Liver (tissue), 9 donors: ENCODE results near the gene BMS1. TPM values are rescaled to one million over a fixed set of nuclear protein-coding genes. Genes with fewer than 3 reads are reported as not detected.
"Not testable (repeated sequence)": the region's sequence is repeated elsewhere in the genome, so short reads cannot be mapped to it uniquely, and the experiment has no call there.

Experiments
- DNase-seq: peaks from one replicate; pipeline ENCODE4 v3.0.0-alpha.2; 2017; ENCODE audit warnings: low spot score
- H3K27ac ChIP-seq, 2 donors: one replicate each; pipeline ENCODE4 v1.7.0; 2013; ENCODE audit warnings: inconsistent platforms in 2 of 2, low read length in 2 of 2, control low read depth in 1 of 2, low read depth in 1 of 2, mild to moderate bottlenecking in 1 of 2
- H3K27me3 ChIP-seq, 4 donors: one replicate each; pipeline versions ENCODE4 v1.6.1 to v1.7.0; 2013; ENCODE audit warnings: low read length in 3 of 4, inconsistent platforms in 1 of 4, mild to moderate bottlenecking in 1 of 4, moderate library complexity in 1 of 4; ENCODE audit not compliant: control insufficient read depth in 4 of 4, insufficient read depth in 4 of 4
- H3K36me3 ChIP-seq, 4 donors: one replicate each; pipeline versions ENCODE4 v1.6.1 to v1.7.0; 2013; ENCODE audit warnings: low read length in 3 of 4, mild to moderate bottlenecking in 3 of 4, low read depth in 1 of 4, moderate library complexity in 1 of 4; ENCODE audit not compliant: control insufficient read depth in 4 of 4, insufficient read depth in 3 of 4
- H3K4me1 ChIP-seq, 4 donors: one replicate each; pipeline versions ENCODE4 v1.6.1 to v1.7.0; 2013; ENCODE audit warnings: low read length in 3 of 4, mild to moderate bottlenecking in 3 of 4, moderate library complexity in 1 of 4; ENCODE audit not compliant: control insufficient read depth in 4 of 4, insufficient read depth in 4 of 4
- H3K4me3 ChIP-seq, 3 donors: one replicate each; pipeline versions ENCODE4 v1.6.1 to v1.7.0; 2013; ENCODE audit warnings: low read length in 3 of 3, control low read depth in 1 of 3, low read depth in 1 of 3, mild to moderate bottlenecking in 1 of 3
- H3K9ac ChIP-seq, 2 donors: one replicate each; pipeline ENCODE4 v1.7.0; 2013; ENCODE audit warnings: low read length in 2 of 2, mild to moderate bottlenecking in 2 of 2, moderate library complexity in 2 of 2, control low read depth in 1 of 2, low read depth in 1 of 2
- H3K9me3 ChIP-seq, 4 donors: one replicate each; pipeline versions ENCODE4 v1.6.1 to v1.7.0; 2013; ENCODE audit warnings: low read length in 3 of 4; ENCODE audit not compliant: control insufficient read depth in 4 of 4
- ATF3 ChIP-seq: IDR thresholded peaks from 2 replicates; pipeline ENCODE4 v1.6.1; 2016; ENCODE audit warnings: antibody characterized with exemption
- FOXA1 ChIP-seq: IDR thresholded peaks from 2 replicates; pipeline ENCODE4 v1.6.1; 2016; ENCODE audit warnings: antibody characterized with exemption
- FOXA2 ChIP-seq: IDR thresholded peaks from 2 replicates; pipeline ENCODE4 v1.6.1; 2016; ENCODE audit warnings: antibody characterized with exemption
- NR2F2 ChIP-seq: IDR thresholded peaks from 2 replicates; pipeline ENCODE4 v1.6.1; 2016; ENCODE audit warnings: antibody characterized with exemption
- REST ChIP-seq: IDR thresholded peaks from 2 replicates; pipeline ENCODE4 v1.6.1; 2016; ENCODE audit warnings: antibody characterized with exemption, mild to moderate bottlenecking
- TAF1 ChIP-seq: conservative IDR thresholded peaks from 2 replicates; pipeline ENCODE4 v1.6.1; 2016; ENCODE audit warnings: antibody characterized with exemption, mild to moderate bottlenecking
- WGBS: extraction: QIAGEN DNeasy Blood & Tissue Kit; methylation state at CpG from one replicate; pipeline ENCODE4 v1.1.7; 2013; 5-methylcytosine and 5-hydroxymethylcytosine counted together
- polyA plus RNA-seq, 2 donors: library from polyadenylated mRNA; stranded (reverse) in 1 of 2; unstranded in 1 of 2; fragments of 200-250 nt in 1 of 2; fragments of >200 nt in 1 of 2; fragmentation: Nextera tagmentation in 1 of 2; extraction: Ambion mirVana in 1 of 2; gene quantifications; one replicate each; pipeline versions ENCODE4 v1.2.1 to v1.2.3, GENCODE V29; 2013 to 2015
- total RNA-seq, 2 donors: library from RNA; depleted of rRNA; stranded (reverse); fragments of >200 nt; gene quantifications; one replicate each; pipeline ENCODE4 v1.2.3, GENCODE V29; 2014
- TF ChIP-seq, protein P1 (sequence below): IDR thresholded peaks from 2 replicates; pipeline ENCODE4 v1.6.1; 2016; ENCODE audit warnings: antibody characterized with exemption
- TF ChIP-seq, protein P2 (sequence below): IDR thresholded peaks from 2 replicates; pipeline ENCODE4 v1.6.1; 2016; ENCODE audit warnings: antibody characterized with exemption
- donor health status: healthy.
- donor health status: healthy.
- donor health status: healthy.
- donor health status: healthy.
- donor health status: healthy.

Gene BMS1
- total and polyA plus RNA-seq, 4 donors = 3.6 to 10.4 (median 5.2) TPM

- TF ChIP-seq, protein P1, sequence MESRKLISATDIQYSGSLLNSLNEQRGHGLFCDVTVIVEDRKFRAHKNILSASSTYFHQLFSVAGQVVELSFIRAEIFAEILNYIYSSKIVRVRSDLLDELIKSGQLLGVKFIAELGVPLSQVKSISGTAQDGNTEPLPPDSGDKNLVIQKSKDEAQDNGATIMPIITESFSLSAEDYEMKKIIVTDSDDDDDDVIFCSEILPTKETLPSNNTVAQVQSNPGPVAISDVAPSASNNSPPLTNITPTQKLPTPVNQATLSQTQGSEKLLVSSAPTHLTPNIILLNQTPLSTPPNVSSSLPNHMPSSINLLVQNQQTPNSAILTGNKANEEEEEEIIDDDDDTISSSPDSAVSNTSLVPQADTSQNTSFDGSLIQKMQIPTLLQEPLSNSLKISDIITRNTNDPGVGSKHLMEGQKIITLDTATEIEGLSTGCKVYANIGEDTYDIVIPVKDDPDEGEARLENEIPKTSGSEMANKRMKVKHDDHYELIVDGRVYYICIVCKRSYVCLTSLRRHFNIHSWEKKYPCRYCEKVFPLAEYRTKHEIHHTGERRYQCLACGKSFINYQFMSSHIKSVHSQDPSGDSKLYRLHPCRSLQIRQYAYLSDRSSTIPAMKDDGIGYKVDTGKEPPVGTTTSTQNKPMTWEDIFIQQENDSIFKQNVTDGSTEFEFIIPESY = no peak
- TF ChIP-seq FOXA1 (no peak), ATF3 (no peak)
- TF ChIP-seq, protein P2, sequence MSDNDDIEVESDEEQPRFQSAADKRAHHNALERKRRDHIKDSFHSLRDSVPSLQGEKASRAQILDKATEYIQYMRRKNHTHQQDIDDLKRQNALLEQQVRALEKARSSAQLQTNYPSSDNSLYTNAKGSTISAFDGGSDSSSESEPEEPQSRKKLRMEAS = no peak
These were observed 54.3 kb downstream of the BMS1 start (continued) for GRCh38 chr10:42836771-42837468.

GRCh38 chr10:42844810-42845209, 62.2 kb downstream of the BMS1 start:
- H3K36me3 ChIP-seq, H3K9ac ChIP-seq, H3K27ac ChIP-seq, H3K4me1 ChIP-seq, H3K4me3 ChIP-seq, DNase-seq, H3K27me3 ChIP-seq: not testable (repeated sequence)
- WGBS = 50% methylated on average over 5 of the region's 5 CpGs
- peaks cover 0 to 11% (median 4%) of the 10 kb centered on the region in 4 donors for H3K9me3 ChIP-seq

GRCh38 chr10:42847261-42847660, 64.7 kb downstream of the BMS1 start:
- H3K9me3 ChIP-seq = peaks cover 0 to 11% (median 4%) of the 10 kb centered on the region in 4 donors
- not testable (repeated sequence) for H3K4me1 ChIP-seq, DNase-seq, H3K4me3 ChIP-seq, H3K9ac ChIP-seq, H3K36me3 ChIP-seq, H3K27me3 ChIP-seq, H3K27ac ChIP-seq
- WGBS = 92% methylated on average over 28 of the region's 28 CpGs

GRCh38 chr10:42850931-42851330, 68.3 kb downstream of the BMS1 start:
- no peak overlapping the region for H3K4me3 ChIP-seq
- 60% methylated on average over 4 of the region's 4 CpGs for WGBS
- no peak for DNase-seq

More at GRCh38 chr10:42850931-42851330, 68.3 kb downstream of the BMS1 start:
- Histone ChIP-seq H3K27me3 (peaks cover 0 to 5% (median 0%) of the 10 kb centered on the region in 4 donors), H3K36me3 (no peaks in the 10 kb centered on the region), H3K9me3 (peaks cover 0 to 11% (median 4%) of the 10 kb centered on the region in 4 donors), H3K9ac (no peak overlapping the region), H3K27ac (no peak overlapping the region), H3K4me1 (no peaks in the 10 kb centered on the region)
- TF ChIP-seq ATF3 = no peak
- TF ChIP-seq NR2F2 = no peak
- TF ChIP-seq REST = no peak
- TF ChIP-seq, protein P2 = no peak
- no peak for TF ChIP-seq FOXA2
- TF ChIP-seq, protein P1 = no peak
- no peak for TF ChIP-seq TAF1
